GM12878 (cell line): ENCODE data around the gene KCND3. TPM values are rescaled to one million over a fixed set of nuclear protein-coding genes. Genes with fewer than 3 reads are reported as not detected.

Experiments
- ATAC-seq: fragments of 200-7000 bp; cut with Tn5 transposase; 3 replicates; pipeline ENCODE4 v1.9.1; 2020; ENCODE audit warnings: mild to moderate bottlenecking, moderate library complexity
- BruUV-seq: library from RNA; stranded (reverse); fragments of 400-500 nt; replicated peaks from 2 replicates; lab custom pipeline; 2021; lab: Mats Ljungman, UMichigan
- CTCF ChIA-PET: fragments of 300-600 bp; sonication (Branson Sonifier 250); formaldehyde crosslinking; extraction: SDS; loops from one replicate; lab custom pipeline; 2021; ENCODE audit warnings: inconsistent platforms; lab: Yijun Ruan, JAX
- POLR2A ChIA-PET: fragments of 350-600 bp; formaldehyde crosslinking; extraction: SDS; loops from one replicate; lab custom pipeline; 2021; ENCODE audit warnings: inconsistent platforms; lab: Charles Lee
- RAD21 ChIA-PET: fragments of 300-600 bp; sonication (Branson Sonifier 250); formaldehyde crosslinking; loops from one replicate; lab custom pipeline; 2023; ENCODE audit warnings: antibody characterized with exemption; ENCODE audit not compliant: unreplicated experiment; lab: Charles Lee
- SMC1A ChIA-PET: fragments of 300-600 bp; sonication (Branson Sonifier 250); formaldehyde crosslinking; loops from one replicate; lab custom pipeline; 2023; ENCODE audit not compliant: unreplicated experiment, uncharacterized antibody; lab: Charles Lee
- DNase-seq: peaks from one replicate; pipeline ENCODE4 v3.0.0-alpha.2; 2011; ENCODE audit warnings: low read depth, low spot score
- FAIRE-seq: peaks from 3 replicates; lab custom pipeline; 2011; peaks lifted over from hg19 to GRCh38; lab: Jason Lieb, UNC
- H2AFZ ChIP-seq: 2 replicates; pipeline ENCODE4 v1.6.0; 2011; ENCODE audit warnings: low read depth, low read length, control low read depth; ENCODE audit not compliant: control insufficient read depth
- H3K27ac ChIP-seq: 2 replicates; pipeline ENCODE4 v1.5.1; 2011; ENCODE audit warnings: control low read depth; ENCODE audit not compliant: control insufficient read depth, insufficient read depth
- H3K27me3 ChIP-seq, 2 experiments: replicated peaks in 1 of 2; 2 replicates each; pipeline versions ENCODE4 v1.6.0 to v1.6.1; 2011; ENCODE audit warnings: low read length in 1 of 2; ENCODE audit not compliant: control insufficient read depth in 2 of 2, insufficient read depth in 2 of 2
- H3K36me3 ChIP-seq, 2 experiments: 2 replicates each; pipeline ENCODE4 v1.5.1; 2011; ENCODE audit warnings: low read length in 1 of 2; ENCODE audit not compliant: control insufficient read depth in 2 of 2, insufficient read depth in 2 of 2
- H3K4me1 ChIP-seq: 2 replicates; pipeline ENCODE4 v1.6.1; 2011; ENCODE audit warnings: mild to moderate bottlenecking, low read length, moderate library complexity, mixed read lengths; ENCODE audit not compliant: control insufficient read depth, insufficient read depth
- H3K4me2 ChIP-seq: 2 replicates; pipeline ENCODE4 v1.6.0; 2011; ENCODE audit warnings: control low read depth; ENCODE audit not compliant: control insufficient read depth, insufficient read depth
- H3K4me3 ChIP-seq: fragments of 200-600 bp; sonication (generic); 2 replicates; pipeline ENCODE4 v1.5.1; 2016
- H3K79me2 ChIP-seq: 2 replicates; pipeline ENCODE4 v1.6.0; 2011; ENCODE audit warnings: low read length; ENCODE audit not compliant: control insufficient read depth, insufficient read depth
- H3K9ac ChIP-seq: 2 replicates; pipeline ENCODE4 v1.8.0; 2011; ENCODE audit warnings: low read length, control low read depth, mixed read lengths; ENCODE audit not compliant: control insufficient read depth, insufficient read depth
- H3K9me3 ChIP-seq: replicated peaks from 3 replicates; pipeline ENCODE4 v1.5.1; 2011; ENCODE audit warnings: mild to moderate bottlenecking, low read length; ENCODE audit not compliant: control insufficient read depth, insufficient read depth
- H4K20me1 ChIP-seq: 2 replicates; pipeline ENCODE4 v1.6.0; 2011; ENCODE audit not compliant: control insufficient read depth, insufficient read depth
- BMI1 ChIP-seq: fragments of 450-650 bp; IDR thresholded peaks from 2 replicates; pipeline ENCODE4 v1.6.1; 2016; ENCODE audit warnings: mild to moderate bottlenecking, moderate library complexity, borderline replicate concordance
- CHD2 ChIP-seq: IDR thresholded peaks from 2 replicates; pipeline ENCODE4 v1.6.1; 2011; ENCODE audit warnings: low read depth, low read length, improper control_type of control experiment, borderline replicate concordance
- CREB1 ChIP-seq: IDR thresholded peaks from 2 replicates; pipeline ENCODE4 v1.6.1; 2012; ENCODE audit warnings: low read depth, mild to moderate bottlenecking, inconsistent platforms
- CREM ChIP-seq: IDR thresholded peaks from 2 replicates; pipeline ENCODE4 v1.6.1; 2014; ENCODE audit warnings: antibody characterized with exemption, low read depth
- EP300 ChIP-seq, 2 experiments: fragments of 150-350 bp in 1 of 2; IDR thresholded peaks; 2 replicates each; pipeline ENCODE4 v1.6.1; 2011 to 2012; ENCODE audit warnings: low read depth in 2 of 2, low read length in 2 of 2, borderline replicate concordance in 1 of 2, improper control_type of control experiment in 1 of 2, inconsistent platforms in 1 of 2; ENCODE audit not compliant: control insufficient read depth in 1 of 2
- MTA2 ChIP-seq: fragments of 450-650 bp; IDR thresholded peaks from 2 replicates; pipeline ENCODE4 v1.6.1; 2016; ENCODE audit warnings: low read depth, mild to moderate bottlenecking, moderate library complexity
- NBN ChIP-seq: fragments of 450-650 bp; IDR thresholded peaks from 2 replicates; pipeline ENCODE4 v1.6.1; 2016
- RBBP5 ChIP-seq: fragments of 200-600 bp; sonication (generic); conservative IDR thresholded peaks from 2 replicates; pipeline ENCODE4 v1.6.1; 2016
- SMAD5 ChIP-seq: IDR thresholded peaks from 2 replicates; pipeline ENCODE4 v1.6.1; 2016; ENCODE audit warnings: antibody characterized with exemption, low read depth
- SUZ12 ChIP-seq: fragments of 200-600 bp; sonication (generic); IDR thresholded peaks from one replicate; pipeline ENCODE4 v1.6.1; 2018; ENCODE audit warnings: antibody characterized with exemption, mild to moderate bottlenecking; ENCODE audit not compliant: unreplicated experiment
- TBL1XR1 ChIP-seq: IDR thresholded peaks from 2 replicates; pipeline ENCODE4 v1.6.1; 2012; ENCODE audit warnings: low read depth, low read length, improper control_type of control experiment
- TCF12 ChIP-seq: IDR thresholded peaks from 2 replicates; pipeline ENCODE4 v1.6.1; 2011; ENCODE audit warnings: low read depth, mild to moderate bottlenecking, low read length
- YBX1 ChIP-seq: fragments of 450-650 bp; IDR thresholded peaks from 2 replicates; pipeline ENCODE4 v1.6.1; 2016; ENCODE audit warnings: antibody characterized with exemption
- ZNF24 ChIP-seq: fragments of 450-650 bp; IDR thresholded peaks from 2 replicates; pipeline ENCODE4 v1.6.1; 2017; ENCODE audit warnings: antibody characterized with exemption, mild to moderate bottlenecking
- WGBS: methylation state at CpG from one replicate; pipeline ENCODE4 v1.1.6; 2016; ENCODE audit warnings: low lambda C conversion rate; ENCODE audit not compliant: insufficient replicate concordance, insufficient coverage; ENCODE audit errors: missing lambda C conversion rate; 5-methylcytosine and 5-hydroxymethylcytosine counted together
- in situ Hi-C: fragments of 300-500 bp; cut with MboI; formaldehyde crosslinking; loops from 9 replicates; pipeline ENCODE4 v1.14.3; 2018; ENCODE audit warnings: mixed read lengths
- intact Hi-C: fragments of 100-400 bp; cut with micrococcal nuclease; formaldehyde crosslinking; loops from one replicate; pipeline ENCODE4 v1.14.2; 2022; ENCODE audit not compliant: unreplicated experiment
- polyA plus RNA-seq, 11 experiments: library from polyadenylated mRNA; depleted of rRNA in 4 of 11; unstranded in 6 of 11; stranded (reverse) in 5 of 11; fragments of >200 nt; fragmentation: Nextera tagmentation in 4 of 11; fragmentation: Illumina TruSeq in 1 of 11; extraction: Ambion mirVana in 4 of 11; extraction: Trizol in 1 of 11; gene quantifications; 1 replicate in 1 of 11; 2 replicates in 10 of 11; pipeline versions ENCODE4 v1.2.1 to v1.2.3, GENCODE V29; 2011 to 2016; ENCODE audit warnings: inconsistent platforms in 2 of 11, missing spikeins in 2 of 11, low read depth in 1 of 11
- total RNA-seq, 4 experiments: library from RNA; depleted of rRNA in 3 of 4; stranded (reverse); fragments of >200 nt in 3 of 4; fragmentation: Illumina TruSeq in 1 of 4; extraction: Trizol in 1 of 4; gene quantifications; 2 replicates each; pipeline versions ENCODE4 v1.2.1 to v1.2.3, GENCODE V29; 2013 to 2021

Gene KCND3
- total and polyA plus RNA-seq, 10 of the 15 experiments (the other 5 are each of a cell fraction or from before 2014, with no cell fraction given) = 0.02 TPM; not detected in 9

DNA sequence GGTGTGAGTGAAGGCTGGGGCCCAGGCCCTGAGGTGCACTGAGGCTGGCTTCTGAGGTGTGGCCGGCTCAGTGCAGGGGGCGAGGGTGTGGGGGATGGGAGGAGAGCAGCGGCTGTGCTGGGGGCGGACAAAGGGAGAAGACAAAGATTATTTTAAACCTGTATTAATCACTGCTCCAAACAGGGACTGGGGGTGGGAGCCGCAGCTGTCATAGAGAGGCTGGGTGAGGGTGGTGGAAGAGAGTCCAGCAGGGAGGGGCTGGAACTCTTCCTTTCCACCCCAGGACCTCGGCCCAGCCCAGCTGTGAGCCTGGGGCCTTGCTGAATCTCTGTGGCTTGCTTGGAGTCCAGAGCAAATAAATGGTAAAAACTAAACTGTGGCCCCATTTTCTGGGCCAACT, 106.9 kb downstream of the KCND3 start (continued):
- TF ChIP-seq YBX1 = no peak
- no peak for TF ChIP-seq NBN
- no peak for TF ChIP-seq CHD2
- no peak for TF ChIP-seq CREM
- no peak for TF ChIP-seq SMAD5
- no peak for TF ChIP-seq TBL1XR1
- no peak for TF ChIP-seq TCF12
- no peak for TF ChIP-seq EP300 (IDR thresholded peaks at IDR 0.05; ENCODE audit: borderline replicate concordance in 1 of 2, control insufficient read depth in 1 of 2, low read depth in 2 of 2, low read length in 2 of 2)
- TF ChIP-seq CREB1 = no peak
- TF ChIP-seq BMI1 = no peak
- no peak for TF ChIP-seq RBBP5
- TF ChIP-seq SUZ12 = no peak
- no peak for TF ChIP-seq ZNF24
- TF ChIP-seq MTA2 = no peak
- TF ChIP-seq, all 136 proteins: peak for 0

DNA sequence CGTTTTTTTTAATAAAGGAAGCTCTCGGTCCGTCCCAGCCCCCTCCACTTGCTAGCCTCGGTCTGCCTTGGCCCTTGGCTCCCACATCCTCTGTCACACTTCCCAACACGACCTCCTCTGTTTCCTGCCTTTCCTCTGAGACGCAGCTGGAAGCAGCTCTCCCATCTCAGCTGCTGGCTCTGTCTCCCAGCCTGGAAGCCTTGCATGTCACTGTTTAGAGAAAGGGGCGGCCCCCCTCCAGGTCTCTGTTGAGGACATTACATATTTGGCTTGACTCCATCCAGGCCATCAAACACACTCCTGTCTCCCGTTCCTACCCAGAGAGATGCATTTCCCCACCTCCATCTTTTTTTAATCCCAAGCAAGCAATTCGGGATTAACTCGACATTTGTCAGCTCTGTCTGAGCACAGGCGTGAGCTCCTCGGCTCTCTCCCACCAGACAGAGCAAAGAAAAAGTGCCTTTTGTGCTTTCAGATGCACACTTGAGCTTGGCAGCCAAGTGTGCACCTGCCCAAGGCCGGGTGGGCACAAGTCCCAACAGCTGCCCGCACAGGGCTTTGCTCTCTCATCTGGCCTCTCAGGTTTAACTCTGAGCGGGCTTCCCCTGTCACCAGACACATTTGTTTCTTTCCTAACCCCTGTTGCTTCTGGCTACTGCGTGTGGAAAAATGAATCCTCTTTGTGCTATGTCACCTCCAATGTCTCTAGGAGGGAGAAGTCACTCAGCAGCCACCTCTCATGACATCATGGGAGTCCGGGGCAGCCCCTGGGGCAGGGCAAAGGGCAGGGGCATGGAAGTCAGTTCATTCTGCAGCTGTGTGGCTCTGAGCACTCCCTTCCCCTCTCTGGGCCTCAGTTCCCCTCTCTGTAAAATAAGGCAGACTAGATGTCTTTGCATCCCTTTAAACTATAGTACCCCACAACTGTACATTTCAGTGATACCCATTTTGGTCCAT, 108.3 kb downstream of the KCND3 start:
- ATAC-seq = peak; percentile 24

More for the DNA sequence above, 108.3 kb downstream of the KCND3 start:
- 18% methylated on average over 17 of the region's 17 CpGs for WGBS
- Histone ChIP-seq H3K9ac (no peak overlapping the region), H3K36me3 (no peaks in the 10 kb centered on the region), H3K27ac (no peak overlapping the region), H3K4me1 (no peaks in the 10 kb centered on the region), H3K27me3 (no peaks in the 10 kb centered on the region; a peak in 2 of 4 replicates), H4K20me1 (no peaks in the 10 kb centered on the region), H3K79me2 (no peaks in the 10 kb centered on the region), H3K4me2 (no peak overlapping the region), H2AFZ (no peak overlapping the region), H3K9me3 (no peaks in the 10 kb centered on the region), H3K4me3 (no peak overlapping the region)
- no peak for TF ChIP-seq RBBP5
- FAIRE-seq = no peak
- ChIA-PET CTCF (no interaction called here), POLR2A (no interaction called here), RAD21 (no interaction called here), SMC1A (no interaction called here)
- BruUV-seq = no TSS peak
- in situ Hi-C loops (no loop called here), intact Hi-C loops (no loop called here)
- no peak for DNase-seq
